DMS114 treated with DMSO at 0.1 percent for 48 hours (cell line): ENCODE measurements around the gene ZNF211.

Experiments
- DNase-seq: peaks from one replicate; lab custom pipeline; 2025; ENCODE audit not compliant: unreplicated experiment; lab: John Stamatoyannopoulos, UW

ZNF211 gene

DNA sequence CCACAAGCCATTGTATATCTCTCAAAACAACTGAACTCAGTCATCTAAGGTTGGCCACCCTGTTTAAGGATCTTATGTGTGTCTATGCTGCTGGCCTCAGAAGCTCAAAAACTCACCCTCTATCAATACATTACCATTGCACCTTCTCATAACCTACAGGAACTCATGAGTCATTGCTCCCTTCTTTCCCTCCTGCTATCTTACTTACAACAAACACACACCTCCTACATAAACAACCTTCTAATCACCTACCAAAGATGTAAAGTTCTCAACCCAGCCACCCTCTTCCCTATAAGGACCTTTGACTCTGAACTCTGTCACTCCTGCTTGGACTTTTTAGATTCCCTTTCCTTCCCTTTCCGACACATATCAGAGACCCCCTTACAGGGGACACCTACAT, 22.5 kb downstream of the ZNF211 start:
- no peak for DNase-seq

GRCh38 chr19:57656346-57656745, 23.4 kb downstream of the ZNF211 start:
- DNase-seq = no peak

- peak; percentile 46 for DNase-seq
These were observed 31.5 kb downstream of the ZNF211 start for GRCh38 chr19:57664269-57665127.

- no peak for DNase-seq
These were observed 32.4 kb downstream of the ZNF211 start for GRCh38 chr19:57665261-57665806.

- no peak for DNase-seq
These were observed 34.3 kb downstream of the ZNF211 start for GRCh38 chr19:57667228-57667627.

- no peak for DNase-seq
These were observed 35.7 kb downstream of the ZNF211 start, which contains the start of gene ZSCAN4 for GRCh38 chr19:57668635-57669034. ZSCAN4 (plus strand) TSS chr19:57668935; CDS start chr19:57676146, 7,211 bp downstream.

DNA sequence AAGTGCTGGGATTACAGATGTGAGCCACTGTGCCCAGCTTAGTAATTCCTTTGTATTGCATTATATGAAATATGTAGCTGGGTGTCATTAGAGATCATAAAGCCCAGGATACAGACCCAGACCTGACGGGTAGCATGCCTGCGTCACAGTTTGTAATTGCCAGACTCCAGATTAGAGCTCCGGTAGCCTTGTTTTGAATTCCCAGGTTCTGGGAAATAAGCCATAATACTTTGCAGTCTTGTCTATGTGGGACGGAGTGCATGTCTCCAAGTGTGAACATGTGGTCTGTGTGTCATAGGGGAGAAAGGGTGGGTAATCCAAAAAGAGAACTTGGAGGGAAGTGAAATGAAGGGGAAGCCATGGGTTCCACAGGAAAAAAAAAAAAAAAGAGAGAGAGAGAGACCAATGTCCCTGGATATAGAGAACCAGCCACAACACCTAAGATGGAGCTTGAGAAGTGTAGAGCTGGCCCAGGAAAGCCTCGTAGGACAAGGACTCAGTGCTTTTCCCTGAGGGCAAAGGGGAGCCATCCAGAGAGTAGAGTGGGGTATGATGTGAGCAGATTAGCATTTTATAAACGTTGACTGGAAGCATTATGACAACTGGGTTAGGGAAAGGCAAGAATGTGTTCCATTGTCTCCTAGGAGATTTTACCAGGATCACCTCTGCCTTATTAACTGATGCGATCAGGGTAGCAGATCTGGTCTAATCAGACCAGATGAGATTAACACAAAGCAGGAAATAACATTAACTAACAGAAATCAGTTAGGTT, 38.3 kb downstream of the ZNF211 start:
- DNase-seq = no peak

DNA sequence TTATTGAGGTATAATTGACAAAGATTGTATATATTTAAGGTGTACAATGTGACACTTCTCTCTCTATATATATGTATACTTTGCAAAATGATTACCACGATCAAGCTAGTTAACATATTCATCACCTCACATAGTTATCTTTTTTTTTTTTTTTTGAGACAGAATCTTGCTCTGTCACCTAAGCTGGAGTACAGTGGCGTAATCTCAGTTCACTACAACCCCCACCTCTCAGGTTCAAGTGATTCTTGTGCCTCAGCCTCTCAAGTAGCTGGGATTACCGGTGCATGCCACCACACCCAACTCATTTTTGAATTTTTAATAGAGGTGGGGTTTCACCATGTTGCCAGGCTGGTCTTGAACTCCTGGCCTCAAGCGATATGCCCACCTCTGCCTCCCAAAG, 39.5 kb downstream of the ZNF211 start:
- no peak for DNase-seq

DNA sequence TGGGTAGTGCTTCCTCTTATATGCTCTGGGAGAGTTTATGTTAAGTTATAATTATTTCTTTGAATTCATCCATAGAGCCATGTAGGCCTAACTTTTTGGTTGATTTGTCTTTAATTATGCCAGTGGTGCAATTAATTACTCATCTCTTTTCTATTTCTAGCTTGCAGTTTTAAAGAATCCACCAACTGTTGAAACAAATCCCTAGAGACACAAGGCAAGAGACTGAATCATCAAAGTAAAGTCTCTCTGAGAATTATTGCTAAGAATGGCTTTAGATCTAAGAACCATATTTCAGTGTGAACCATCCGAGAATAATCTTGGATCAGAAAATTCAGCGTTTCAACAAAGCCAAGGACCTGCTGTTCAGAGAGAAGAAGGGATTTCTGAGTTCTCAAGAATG, 42.9 kb downstream of the ZNF211 start:
- no peak for DNase-seq

DNA sequence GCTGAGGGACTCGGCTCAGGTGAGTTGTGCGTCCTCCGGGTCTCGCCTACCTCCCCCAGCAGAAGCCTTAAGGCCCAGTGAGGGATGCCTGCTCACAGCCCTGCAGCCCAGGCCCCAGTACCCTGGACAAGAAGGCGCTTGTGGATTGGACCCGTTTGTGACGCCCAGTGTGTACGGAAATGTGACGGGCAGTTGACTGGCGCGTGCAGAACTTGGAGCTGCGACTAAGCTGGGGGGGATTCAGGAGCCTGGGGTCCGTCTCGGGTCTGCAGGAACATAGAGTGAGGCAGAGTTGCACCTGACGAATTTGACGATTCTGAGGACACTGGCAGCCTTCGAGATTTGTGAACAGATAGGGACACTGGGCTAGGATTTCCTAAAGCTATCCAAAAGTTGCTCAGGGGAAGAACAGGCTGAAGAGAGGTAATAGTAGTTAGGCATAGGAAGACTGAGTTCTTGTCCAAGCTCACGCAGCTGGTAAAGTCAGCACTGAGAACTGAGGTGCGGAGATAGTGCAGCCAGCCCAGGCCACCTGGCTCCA, 49.3 kb downstream of the ZNF211 start:
- no peak for DNase-seq

DNA sequence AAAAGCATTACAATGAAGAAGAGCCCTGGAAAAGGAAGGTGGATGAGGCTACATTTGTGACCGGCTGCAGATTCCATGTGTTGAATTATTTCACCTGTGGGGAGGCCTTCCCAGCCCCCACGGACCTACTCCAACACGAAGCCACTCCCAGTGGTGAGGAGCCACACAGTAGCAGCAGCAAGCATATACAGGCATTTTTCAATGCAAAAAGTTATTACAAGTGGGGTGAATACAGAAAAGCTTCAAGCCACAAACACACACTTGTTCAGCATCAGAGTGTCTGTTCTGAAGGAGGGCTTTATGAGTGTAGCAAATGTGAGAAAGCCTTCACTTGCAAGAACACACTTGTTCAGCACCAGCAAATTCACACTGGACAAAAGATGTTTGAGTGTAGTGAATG, 53.8 kb downstream of the ZNF211 start:
- DNase-seq = no peak

GRCh38 chr19:57687363-57688010, 54.5 kb downstream of the ZNF211 start:
- no peak for DNase-seq

- no peak for DNase-seq
These were observed 55.2 kb downstream of the ZNF211 start for GRCh38 chr19:57688011-57688763.

GRCh38 chr19:57689750-57690149, 56.8 kb downstream of the ZNF211 start:
- DNase-seq = no peak
